Natural killer cell (primary cell): ENCODE data around the gene PTH2R. TPM values are rescaled to one million over a fixed set of nuclear protein-coding genes. Genes with fewer than 3 reads are reported as not detected.

Experiments
- ATAC-seq, 3 donors: fragments of 150-1000 bp in 2 of 3; fragments of 200-7000 bp in 1 of 3; cut with Tn5 transposase; 1 replicate in 1 of 3; 2 replicates in 2 of 3; pipeline ENCODE4 v1.10.0; 2021; ENCODE audit warnings: mild to moderate bottlenecking in 2 of 3, moderate library complexity in 2 of 3
- DNase-seq, 2 donors: peaks; one replicate each; pipeline versions ENCODE4 v3.0.0 to v3.0.0-alpha.2; 2013 to 2021; ENCODE audit warnings: mixed read lengths in 1 of 2
- H3K27ac ChIP-seq: one replicate; pipeline ENCODE4 v1.5.1; 2013; ENCODE audit warnings: mild to moderate bottlenecking, low read length
- H3K27me3 ChIP-seq: one replicate; pipeline ENCODE4 v1.6.1; 2013; ENCODE audit warnings: low read length; ENCODE audit not compliant: control insufficient read depth, insufficient read depth
- H3K36me3 ChIP-seq: one replicate; pipeline ENCODE4 v1.6.1; 2013; ENCODE audit warnings: low read length; ENCODE audit not compliant: control insufficient read depth, insufficient read depth
- H3K4me1 ChIP-seq: one replicate; pipeline ENCODE4 v1.6.1; 2013; ENCODE audit warnings: low read length; ENCODE audit not compliant: control insufficient read depth, insufficient read depth
- H3K4me3 ChIP-seq: one replicate; pipeline ENCODE4 v1.5.1; 2013; ENCODE audit warnings: low read length
- H3K9me3 ChIP-seq: one replicate; pipeline ENCODE4 v1.6.1; 2013; ENCODE audit warnings: low read length; ENCODE audit not compliant: control insufficient read depth, insufficient read depth
- H3K27ac Mint-ChIP-seq, 2 donors: one replicate each; pipeline ENCODE4 v1.8.0; 2022; ENCODE audit warnings: mild to moderate bottlenecking in 2 of 2, mixed read lengths in 2 of 2, moderate library complexity in 1 of 2
- H3K27me3 Mint-ChIP-seq, 2 donors: one replicate each; pipeline ENCODE4 v1.8.0; 2022; ENCODE audit warnings: low read depth in 2 of 2, mixed read lengths in 2 of 2
- H3K36me3 Mint-ChIP-seq: one replicate; pipeline ENCODE4 v1.8.0; 2022; ENCODE audit warnings: mixed read lengths
- H3K4me1 Mint-ChIP-seq, 2 donors: one replicate each; pipeline ENCODE4 v1.8.0; 2022; ENCODE audit warnings: mixed read lengths in 2 of 2
- H3K4me3 Mint-ChIP-seq: one replicate; pipeline ENCODE4 v1.8.0; 2022; ENCODE audit warnings: mild to moderate bottlenecking, moderate library complexity, mixed read lengths
- H3K9me3 Mint-ChIP-seq, 2 donors: one replicate each; pipeline ENCODE4 v1.8.0; 2022; ENCODE audit warnings: mixed read lengths in 2 of 2
- WGBS: methylation state at CpG from one replicate; pipeline ENCODE4 v1.1.7; 2013; ENCODE audit warnings: missing lambda C conversion rate; ENCODE audit not compliant: insufficient coverage; 5-methylcytosine and 5-hydroxymethylcytosine counted together
- intact Hi-C: fragments of 100-400 bp; cut with micrococcal nuclease; formaldehyde crosslinking; loops from one replicate; pipeline ENCODE4 v1.14.2; 2022
- total RNA-seq, 4 donors: library from RNA; stranded (reverse); fragments of 120-200 nt in 1 of 4; gene quantifications; one replicate each; pipeline versions ENCODE4 v1.2.3 to v1.2.4, GENCODE V29; 2013 to 2022
- TF ChIP-seq, protein P1 (sequence below): fragments of 200-600 bp; IDR thresholded peaks from one replicate; pipeline ENCODE4 v1.8.0; 2022; ENCODE audit warnings: antibody characterized with exemption

Gene PTH2R
- total RNA-seq, 3 donors from 2014 or later (not counting 1 experiment from before 2014, with no cell fraction given): 0.50 to 0.65 (median 0.61) TPM

GRCh38 chr2:208466151-208466919, 59.7 kb downstream of the PTH2R start:
- WGBS: 62% methylated on average over 5 of the region's 6 CpGs
- no peaks in the 10 kb centered on the region for H3K4me1 Mint-ChIP-seq
- Histone ChIP-seq H3K9me3 (no peaks in the 10 kb centered on the region), H3K27me3 (no peaks in the 10 kb centered on the region), H3K4me1 (no peaks in the 10 kb centered on the region), H3K4me3 (no peak overlapping the region), H3K36me3 (no peaks in the 10 kb centered on the region), H3K27ac (no peak overlapping the region)
- peaks cover 0 to 6% of the 10 kb centered on the region in 2 donors for H3K9me3 Mint-ChIP-seq
- TF ChIP-seq, protein P1, sequence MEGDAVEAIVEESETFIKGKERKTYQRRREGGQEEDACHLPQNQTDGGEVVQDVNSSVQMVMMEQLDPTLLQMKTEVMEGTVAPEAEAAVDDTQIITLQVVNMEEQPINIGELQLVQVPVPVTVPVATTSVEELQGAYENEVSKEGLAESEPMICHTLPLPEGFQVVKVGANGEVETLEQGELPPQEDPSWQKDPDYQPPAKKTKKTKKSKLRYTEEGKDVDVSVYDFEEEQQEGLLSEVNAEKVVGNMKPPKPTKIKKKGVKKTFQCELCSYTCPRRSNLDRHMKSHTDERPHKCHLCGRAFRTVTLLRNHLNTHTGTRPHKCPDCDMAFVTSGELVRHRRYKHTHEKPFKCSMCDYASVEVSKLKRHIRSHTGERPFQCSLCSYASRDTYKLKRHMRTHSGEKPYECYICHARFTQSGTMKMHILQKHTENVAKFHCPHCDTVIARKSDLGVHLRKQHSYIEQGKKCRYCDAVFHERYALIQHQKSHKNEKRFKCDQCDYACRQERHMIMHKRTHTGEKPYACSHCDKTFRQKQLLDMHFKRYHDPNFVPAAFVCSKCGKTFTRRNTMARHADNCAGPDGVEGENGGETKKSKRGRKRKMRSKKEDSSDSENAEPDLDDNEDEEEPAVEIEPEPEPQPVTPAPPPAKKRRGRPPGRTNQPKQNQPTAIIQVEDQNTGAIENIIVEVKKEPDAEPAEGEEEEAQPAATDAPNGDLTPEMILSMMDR: no peak
- no peak overlapping the region for H3K27ac Mint-ChIP-seq
- no peaks in the 10 kb centered on the region for H3K27me3 Mint-ChIP-seq
- no peaks in the 10 kb centered on the region for H3K36me3 Mint-ChIP-seq
- intact Hi-C loops: no loop called here
- ATAC-seq (no peak), DNase-seq (no peak)
- no peak overlapping the region for H3K4me3 Mint-ChIP-seq

DNA sequence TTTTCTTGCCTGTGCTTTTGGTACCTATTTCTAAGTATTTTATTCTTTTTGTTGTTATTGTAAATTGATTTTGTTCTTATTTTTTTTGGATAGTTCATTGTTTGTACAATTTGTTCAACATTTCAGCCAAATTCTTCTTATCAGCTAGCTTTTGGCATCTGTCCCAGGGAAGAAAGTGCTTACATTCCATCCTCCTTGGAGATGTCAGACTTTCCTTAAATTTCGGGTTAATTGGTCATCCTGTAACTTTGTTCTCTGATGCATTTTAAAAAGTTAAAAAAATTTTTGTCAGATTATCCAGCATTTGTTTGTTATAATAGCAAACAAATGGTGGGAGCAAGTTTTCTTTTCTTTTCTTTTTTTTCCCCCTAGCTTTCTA, 60.3 kb downstream of the PTH2R start:
- peaks cover 0 to 6% of the 10 kb centered on the region in 2 donors for H3K9me3 Mint-ChIP-seq
- no CpG with 5 or more reads among the region's 1 CpG for WGBS

DNA sequence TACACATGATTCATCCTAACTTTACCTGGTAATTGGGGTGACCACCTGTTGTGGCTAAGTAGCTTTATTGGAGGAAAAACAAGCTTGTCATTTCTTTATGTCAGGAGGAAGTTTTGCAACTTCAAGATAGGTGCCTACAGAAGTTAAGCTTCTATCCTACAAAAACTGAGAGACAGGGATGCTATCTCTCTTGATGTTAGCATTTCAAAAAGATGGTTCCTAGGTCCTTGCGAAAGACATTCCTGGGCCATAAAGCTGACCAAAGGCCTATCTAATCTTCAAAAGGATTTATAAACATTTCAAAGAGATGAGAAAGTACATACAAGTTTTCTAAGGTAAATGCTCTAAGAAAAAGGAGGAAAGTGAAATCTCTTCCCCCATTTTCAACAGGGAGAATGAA, 61.0 kb downstream of the PTH2R start:
- H3K36me3 ChIP-seq: no peaks in the 10 kb centered on the region
- no peaks in the 10 kb centered on the region for H3K27me3 ChIP-seq
- no peaks in the 10 kb centered on the region for H3K36me3 Mint-ChIP-seq
- WGBS: 100% methylated on average over 1 of the region's 1 CpG
- peaks cover 0 to 6% of the 10 kb centered on the region in 2 donors for H3K9me3 Mint-ChIP-seq
- intact Hi-C loops: no loop called here
- DNase-seq: no peak
- H3K4me3 ChIP-seq: no peak overlapping the region
- no peak overlapping the region for H3K4me3 Mint-ChIP-seq
- TF ChIP-seq, protein P1: no peak
- H3K9me3 ChIP-seq: no peaks in the 10 kb centered on the region
- no peak overlapping the region for H3K27ac ChIP-seq
- no peak for ATAC-seq
- H3K27me3 Mint-ChIP-seq: no peaks in the 10 kb centered on the region
- H3K4me1 Mint-ChIP-seq: no peaks in the 10 kb centered on the region
- no peak overlapping the region for H3K27ac Mint-ChIP-seq
- no peaks in the 10 kb centered on the region for H3K4me1 ChIP-seq

More for the DNA sequence above, 60.3 kb downstream of the PTH2R start:
- H3K27ac ChIP-seq: no peak overlapping the region
- ATAC-seq (no peak), DNase-seq (no peak)
- H3K4me1 ChIP-seq: no peaks in the 10 kb centered on the region
- TF ChIP-seq, protein P1: no peak
- no peak overlapping the region for H3K4me3 Mint-ChIP-seq
- no peaks in the 10 kb centered on the region for H3K4me1 Mint-ChIP-seq
- no peaks in the 10 kb centered on the region for H3K27me3 Mint-ChIP-seq
- intact Hi-C loops: no loop called here
- H3K36me3 ChIP-seq: no peaks in the 10 kb centered on the region
- H3K27ac Mint-ChIP-seq: no peak overlapping the region
- H3K4me3 ChIP-seq: no peak overlapping the region
- H3K9me3 ChIP-seq: no peaks in the 10 kb centered on the region
- no peaks in the 10 kb centered on the region for H3K27me3 ChIP-seq
- H3K36me3 Mint-ChIP-seq: no peaks in the 10 kb centered on the region

DNA sequence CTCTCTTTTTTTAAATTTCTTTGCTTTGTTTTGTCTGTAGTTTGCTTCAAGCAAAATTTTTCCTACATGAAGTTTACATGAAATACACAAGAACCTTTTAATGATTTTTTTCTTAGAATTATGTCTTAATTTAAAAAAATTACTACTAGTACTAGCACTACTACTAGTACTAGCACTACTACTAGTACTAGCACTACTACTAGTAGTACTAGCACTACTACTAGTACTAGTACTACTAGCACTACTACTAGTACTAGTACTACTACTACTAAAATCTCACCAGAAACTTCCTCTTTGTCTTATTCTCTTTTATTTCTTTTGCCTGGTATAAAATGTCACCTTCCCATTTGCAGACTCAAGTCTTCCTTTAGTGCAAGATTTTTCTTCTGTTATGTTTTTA, 71.1 kb downstream of the PTH2R start:
- Histone ChIP-seq H3K9me3 (no peaks in the 10 kb centered on the region), H3K27ac (no peak overlapping the region), H3K4me3 (no peak overlapping the region), H3K4me1 (no peaks in the 10 kb centered on the region), H3K27me3 (no peaks in the 10 kb centered on the region), H3K36me3 (no peaks in the 10 kb centered on the region)
- H3K9me3 Mint-ChIP-seq: peaks cover 5 to 8% of the 10 kb centered on the region in 2 donors
- no peak for DNase-seq
- ATAC-seq: no peak
- TF ChIP-seq, protein P1: no peak
- H3K4me3 Mint-ChIP-seq: no peak overlapping the region
- peaks cover 0 to 2% of the 10 kb centered on the region in 2 donors for H3K27me3 Mint-ChIP-seq
- no peak overlapping the region for H3K27ac Mint-ChIP-seq
- H3K36me3 Mint-ChIP-seq: no peaks in the 10 kb centered on the region
- H3K4me1 Mint-ChIP-seq: no peaks in the 10 kb centered on the region
- intact Hi-C loops: no loop called here
